Measurements from ENCODE around the gene ETV7. TPM values are rescaled to one million over a fixed set of nuclear protein-coding genes. Genes with fewer than 3 reads are reported as not detected.
A peak's percentile ranks its signal among the peaks of the same experiment; 100 is the strongest.

Gene ETV7
- total and polyA plus RNA-seq, 7 donors, result 0.36 to 11.6 (median 2.9) TPM; not detected in 1

- intact Hi-C loops (cut with DNase I), result no loop called here
- no peaks in the 10 kb centered on the region for H3K27me3 ChIP-seq
- no peak overlapping the region for H3K27ac ChIP-seq
- no peak for DNase-seq
- H3K4me3 ChIP-seq, result no peak overlapping the region
- H3K9me3 ChIP-seq, result no peaks in the 10 kb centered on the region
- WGBS, 2 donors, result 71 to 77% methylated on average over 15 of the region's 15 CpGs
- peaks cover 0 to 11% (median 2%) of the 10 kb centered on the region in 4 donors for H3K4me1 ChIP-seq
- TF ChIP-seq POLR2A (IDR thresholded peaks at IDR 0.05) (no peak), EP300 (IDR thresholded peaks at IDR 0.05) (no peak), CTCF (IDR thresholded peaks at IDR 0.05) (no peak), POLR2AphosphoS5 (IDR thresholded peaks at IDR 0.05) (peak in 1 of 4 donors; percentile 46)
- no peaks in the 10 kb centered on the region for H3K36me3 ChIP-seq
These were observed 36.5 kb downstream of the ETV7 start for GRCh38 chr6:36350681-36351571.

GRCh38 chr6:36350082-36350481 is 37.4 kb downstream of the ETV7 start:
- no peak overlapping the region for H3K4me3 ChIP-seq
- no peaks in the 10 kb centered on the region for H3K9me3 ChIP-seq
- H3K4me1 ChIP-seq, result peaks cover 0 to 16% (median 2%) of the 10 kb centered on the region in 4 donors
- TF ChIP-seq CTCF (IDR thresholded peaks at IDR 0.05) (no peak), POLR2A (IDR thresholded peaks at IDR 0.05) (no peak), EP300 (IDR thresholded peaks at IDR 0.05) (no peak), POLR2AphosphoS5 (IDR thresholded peaks at IDR 0.05) (peak in 1 of 4 donors; percentile 40)
- intact Hi-C loops (cut with DNase I), result no loop called here
- DNase-seq, result no peak
- H3K27ac ChIP-seq, result no peak overlapping the region
- H3K27me3 ChIP-seq, result no peaks in the 10 kb centered on the region
- 68 to 87% methylated on average over 4 of the region's 4 CpGs for WGBS, 2 donors
- H3K36me3 ChIP-seq, result no peaks in the 10 kb centered on the region

GRCh38 chr6:36349240-36349639 is 38.2 kb downstream of the ETV7 start:
- TF ChIP-seq POLR2A (IDR thresholded peaks at IDR 0.05) (no peak), POLR2AphosphoS5 (IDR thresholded peaks at IDR 0.05) (no peak)
- no peaks in the 10 kb centered on the region for H3K9me3 ChIP-seq
- no peak overlapping the region for H3K27ac ChIP-seq
- peaks cover 0 to 16% (median 2%) of the 10 kb centered on the region in 4 donors for H3K4me1 ChIP-seq
- 20 to 46% methylated on average over 6 of the region's 6 CpGs for WGBS, 2 donors
- H3K4me3 ChIP-seq, result no peak overlapping the region
- no peaks in the 10 kb centered on the region for H3K27me3 ChIP-seq
- intact Hi-C loops (cut with DNase I), result no loop called here
- no peak for DNase-seq
- no peaks in the 10 kb centered on the region for H3K36me3 ChIP-seq

GRCh38 chr6:36347621-36348020 is 39.8 kb downstream of the ETV7 start:
- Histone ChIP-seq H3K4me1 (peaks cover 0 to 16% (median 2%) of the 10 kb centered on the region in 4 donors), H3K27me3 (no peaks in the 10 kb centered on the region), H3K4me3 (no peak overlapping the region), H3K9me3 (no peaks in the 10 kb centered on the region), H3K27ac (no peak overlapping the region), H3K36me3 (no peaks in the 10 kb centered on the region)
- TF ChIP-seq EP300 (IDR thresholded peaks at IDR 0.05) (no peak), CTCF (IDR thresholded peaks at IDR 0.05) (no peak), POLR2A (IDR thresholded peaks at IDR 0.05) (no peak), POLR2AphosphoS5 (IDR thresholded peaks at IDR 0.05) (no peak)
- 75 to 89% methylated on average over 4 of the region's 4 CpGs for WGBS, 2 donors
- no peak for DNase-seq
- intact Hi-C loops (cut with DNase I), result no loop called here

GRCh38 chr6:36346486-36347273 is 40.8 kb downstream of the ETV7 start:
- DNase-seq, result no peak
- WGBS, 2 donors, result 93 to 95% methylated on average over 20 of the region's 20 CpGs

More at GRCh38 chr6:36346486-36347273, 40.8 kb downstream of the ETV7 start:
- Histone ChIP-seq H3K4me1 (peaks cover 0 to 16% (median 2%) of the 10 kb centered on the region in 4 donors), H3K27me3 (no peaks in the 10 kb centered on the region), H3K9me3 (no peaks in the 10 kb centered on the region), H3K4me3 (no peak overlapping the region), H3K27ac (no peak overlapping the region), H3K36me3 (no peaks in the 10 kb centered on the region)
- TF ChIP-seq POLR2A (IDR thresholded peaks at IDR 0.05) (no peak), CTCF (IDR thresholded peaks at IDR 0.05) (no peak), EP300 (IDR thresholded peaks at IDR 0.05) (no peak), POLR2AphosphoS5 (IDR thresholded peaks at IDR 0.05) (no peak)
- intact Hi-C loops (cut with DNase I), result no loop called here

All from sigmoid colon (tissue), 7 donors.